GM18870 (cell line): ENCODE measurements around the gene NLRP2B.
"Not testable (repeated sequence)": the region's sequence is repeated elsewhere in the genome, so short reads cannot be mapped to it uniquely, and the experiment has no call there.

Source experiments
- ATAC-seq: cut with Tn5 transposase; IDR thresholded peaks from one replicate; pipeline ENCODE4 v1.9.1; 2021; ENCODE audit warnings: moderate library complexity; ENCODE audit not compliant: unreplicated experiment

NLRP2B gene

GRCh38 chrX:57680160-57680559 lies at the start of gene NLRP2B:
NLRP2B (minus strand) TSS chrX:57680260.
- no peak for ATAC-seq

GRCh38 chrX:57725995-57726394 lies 45.9 kb upstream of the NLRP2B start:
- ATAC-seq = not testable (repeated sequence)

GRCh38 chrX:57681341-57681740 lies 1.3 kb upstream of the NLRP2B start:
- ATAC-seq = no peak

GRCh38 chrX:57678686-57679428 lies 1.2 kb downstream of the NLRP2B start:
- no peak for ATAC-seq

- no peak for ATAC-seq
Measured at GRCh38 chrX:57677132-57677858, 2.8 kb downstream of the NLRP2B start.

GRCh38 chrX:57675320-57675719 lies 4.7 kb downstream of the NLRP2B start:
- ATAC-seq = no peak

- no peak for ATAC-seq
Measured at GRCh38 chrX:57674861-57675260, 5.2 kb downstream of the NLRP2B start.

- no peak for ATAC-seq
Measured at GRCh38 chrX:57669961-57670360, 10.1 kb downstream of the NLRP2B start.

GRCh38 chrX:57667010-57667409 lies 13.1 kb downstream of the NLRP2B start:
- ATAC-seq = no peak

- no peak for ATAC-seq
Measured at GRCh38 chrX:57655065-57655464, 25.0 kb downstream of the NLRP2B start.

GRCh38 chrX:57652705-57653104 lies 27.4 kb downstream of the NLRP2B start:
- no peak for ATAC-seq

- no peak for ATAC-seq
Measured at GRCh38 chrX:57651169-57651919, 28.7 kb downstream of the NLRP2B start.

GRCh38 chrX:57647020-57647419 lies 33.0 kb downstream of the NLRP2B start:
- ATAC-seq = no peak

GRCh38 chrX:57643698-57644097 lies 36.4 kb downstream of the NLRP2B start:
- ATAC-seq = no peak

- no peak for ATAC-seq
Measured at GRCh38 chrX:57641338-57641737, 38.7 kb downstream of the NLRP2B start.

GRCh38 chrX:57640674-57641016 lies 39.4 kb downstream of the NLRP2B start:
- ATAC-seq = no peak

GRCh38 chrX:57629438-57629837 lies 50.6 kb downstream of the NLRP2B start:
- ATAC-seq = not testable (repeated sequence)
